ENCODE measurements around the gene DLGAP1.

DLGAP1 gene

GRCh38 chr18:3634250-3634939 is 820.7 kb downstream of the DLGAP1 start:
- DNase-seq (ENCODE audit: low spot score): no peak
- no peak for TF ChIP-seq CTCF (IDR thresholded peaks at IDR 0.05; ENCODE audit: extremely low read depth, missing control alignments)

DNA sequence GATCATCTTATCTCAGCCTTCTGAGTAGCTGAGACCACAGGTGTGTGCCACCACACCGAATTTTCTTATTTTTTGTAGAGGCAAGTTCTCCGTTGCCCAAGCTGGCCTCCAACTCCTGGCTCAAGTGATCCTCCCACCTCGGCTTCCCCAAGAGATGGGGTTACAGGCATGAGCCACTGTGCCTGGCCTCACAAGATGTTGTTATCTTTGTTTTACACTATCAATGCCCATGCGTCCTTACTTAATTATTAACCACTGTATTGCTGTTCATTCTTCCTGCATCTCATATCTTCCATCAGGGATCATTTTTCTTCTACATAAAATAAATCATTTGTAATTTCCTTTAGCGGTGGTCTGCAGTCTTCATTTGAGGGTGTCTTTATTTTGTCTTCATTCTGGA is 823.2 kb downstream of the DLGAP1 start:
- no peak for DNase-seq (ENCODE audit: low spot score)
- TF ChIP-seq CTCF (IDR thresholded peaks at IDR 0.05; ENCODE audit: extremely low read depth, missing control alignments): no peak

GRCh38 chr18:3626929-3627458 is 828.1 kb downstream of the DLGAP1 start:
- TF ChIP-seq CTCF (IDR thresholded peaks at IDR 0.05; ENCODE audit: extremely low read depth, missing control alignments): no peak
- no peak for DNase-seq (ENCODE audit: low spot score)

DNA sequence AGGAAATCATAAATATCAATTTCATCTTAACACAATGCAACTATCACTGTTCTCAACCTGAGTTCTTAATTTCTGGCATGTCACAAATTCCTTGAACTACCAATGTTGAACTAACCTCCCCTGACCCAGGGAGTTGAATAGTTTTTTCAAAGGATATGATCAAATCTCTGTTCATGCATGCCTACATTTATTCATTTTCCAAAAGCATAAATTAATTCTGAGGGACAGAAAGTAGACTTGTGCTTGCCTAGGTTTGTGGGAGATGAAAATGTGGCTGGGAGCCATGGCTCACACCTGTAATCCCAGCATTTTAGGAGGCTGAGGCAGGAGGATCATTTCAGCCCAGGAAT is 829.4 kb downstream of the DLGAP1 start:
- TF ChIP-seq CTCF (IDR thresholded peaks at IDR 0.05; ENCODE audit: extremely low read depth, missing control alignments): no peak
- no peak for DNase-seq (ENCODE audit: low spot score)

DNA sequence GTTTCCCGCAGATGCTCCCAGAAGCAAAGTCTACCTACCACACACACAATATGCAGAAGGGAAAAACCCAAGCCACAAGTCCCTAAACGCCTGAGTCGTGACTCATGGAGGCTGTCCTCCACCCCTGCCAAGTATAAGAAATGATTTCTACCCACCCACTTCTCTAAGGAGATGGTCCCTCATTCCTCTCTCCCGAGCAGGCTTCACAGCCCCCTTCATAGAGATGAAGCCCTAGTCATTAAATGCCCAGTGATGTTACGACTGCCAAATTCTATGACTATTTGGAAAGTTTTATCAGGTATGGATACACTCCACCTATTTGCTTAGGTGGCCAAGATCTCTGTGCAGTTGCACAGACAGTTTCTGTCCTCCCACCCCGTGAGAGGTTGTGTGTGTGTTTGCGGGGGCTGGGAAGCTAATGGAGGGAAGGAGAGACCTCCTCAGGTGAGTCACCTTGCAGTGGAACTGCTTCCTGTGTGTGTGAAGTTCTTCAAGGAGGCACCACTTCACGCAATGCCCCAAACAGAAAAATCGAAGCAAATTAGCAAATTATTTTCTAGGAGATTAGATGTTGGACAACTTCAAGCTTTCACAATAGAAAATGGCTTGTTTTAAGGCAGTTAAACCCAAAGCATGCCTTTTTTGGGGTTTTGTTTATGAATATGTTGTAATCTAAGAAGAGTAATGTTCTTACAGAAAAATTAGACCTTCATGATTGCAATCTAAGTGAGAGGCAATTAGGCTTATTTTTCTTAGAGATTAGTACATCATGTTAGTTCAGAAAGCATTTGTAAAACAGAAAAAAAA is 830.0 kb downstream of the DLGAP1 start:
- TF ChIP-seq CTCF (IDR thresholded peaks at IDR 0.05; ENCODE audit: extremely low read depth, missing control alignments): no peak
- DNase-seq (ENCODE audit: low spot score): no peak

DNA sequence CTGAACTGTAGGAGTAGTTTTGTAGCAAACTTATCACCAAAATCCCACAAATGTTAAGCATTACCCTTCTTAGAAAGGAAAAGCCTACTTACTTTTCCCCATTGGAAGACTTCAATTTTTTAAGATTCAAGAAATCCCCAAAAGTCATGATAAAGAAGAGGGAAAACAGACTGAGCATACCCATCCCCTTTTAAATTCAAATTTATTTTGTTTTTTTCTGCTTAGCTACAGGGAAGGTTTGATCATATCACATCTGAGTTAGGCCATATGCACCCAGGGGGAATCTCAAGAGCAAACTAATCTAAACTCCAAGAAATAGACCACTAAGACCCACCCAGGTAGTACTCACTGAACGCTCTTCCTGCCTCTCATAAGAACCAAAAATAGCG is 830.6 kb downstream of the DLGAP1 start:
- no peak for TF ChIP-seq CTCF (IDR thresholded peaks at IDR 0.05; ENCODE audit: extremely low read depth, missing control alignments)
- DNase-seq (ENCODE audit: low spot score): no peak

Data from GM20000 (cell line).